K562 (cell line): ENCODE measurements around the gene FAM83E. TPM values are rescaled to one million over a fixed set of nuclear protein-coding genes. Genes with fewer than 3 reads are reported as not detected.

Experiments
- BMI1 ChIP-seq: fragments of 150-350 bp; IDR thresholded peaks from 2 replicates; pipeline ENCODE4 v1.6.1; 2014; ENCODE audit warnings: low read length
- CBFA2T2 ChIP-seq: fragments of 450-650 bp; conservative IDR thresholded peaks from 2 replicates; pipeline ENCODE4 v1.6.1; 2017; ENCODE audit warnings: mild to moderate bottlenecking
- GTF2E2 ChIP-seq: fragments of 200-800 bp; sonication (Bioruptor generic); IDR thresholded peaks from 2 replicates; pipeline ENCODE4 v1.6.1; 2016; ENCODE audit warnings: missing genetic modification characterization, missing compliant biosample characterization
- HDAC3 ChIP-seq: fragments of 450-650 bp; IDR thresholded peaks from 2 replicates; pipeline ENCODE4 v1.6.1; 2018; ENCODE audit warnings: borderline replicate concordance, mild to moderate bottlenecking, moderate library complexity; ENCODE audit not compliant: partially characterized antibody
- KLF16 ChIP-seq: IDR thresholded peaks from 2 replicates; pipeline ENCODE4 v1.6.1; 2016; ENCODE audit warnings: antibody characterized with exemption
- L3MBTL2 ChIP-seq: fragments of 450-650 bp; IDR thresholded peaks from 2 replicates; pipeline ENCODE4 v1.6.1; 2016; ENCODE audit warnings: mild to moderate bottlenecking, moderate library complexity
- RBBP5 ChIP-seq: fragments of 200-600 bp; sonication (generic); IDR thresholded peaks from 2 replicates; pipeline ENCODE4 v1.6.1; 2012; ENCODE audit warnings: borderline replicate concordance, mild to moderate bottlenecking, low read length, control low read depth, inconsistent platforms; ENCODE audit not compliant: insufficient read depth, poor library complexity, severe bottlenecking
- RBM25 ChIP-seq: fragments of 200-400 bp; formaldehyde crosslinking; IDR thresholded peaks from 2 replicates; pipeline ENCODE4 v1.6.1; 2018; ENCODE audit warnings: low read length, low read depth, moderate library complexity; ENCODE audit not compliant: severe bottlenecking
- SMARCB1 ChIP-seq: IDR thresholded peaks from 2 replicates; pipeline ENCODE4 v1.6.1; 2011; ENCODE audit warnings: improper control_type of control experiment, low read depth; ENCODE audit not compliant: insufficient read length
- TCFL5 ChIP-seq: fragments of 250-450 bp; sonication (Bioruptor Pico); conservative IDR thresholded peaks from 2 replicates; pipeline ENCODE4 v1.6.1; 2021; ENCODE audit warnings: mild to moderate bottlenecking, moderate library complexity, matching md5 sums
- ZNF696 ChIP-seq: fragments of 250-450 bp; sonication (Bioruptor Pico); conservative IDR thresholded peaks from 2 replicates; pipeline ENCODE4 v1.4.0; 2020; ENCODE audit warnings: mild to moderate bottlenecking, moderate library complexity
- ZNF76 ChIP-seq: fragments of 250-450 bp; sonication (Bioruptor Pico); IDR thresholded peaks from 2 replicates; pipeline ENCODE4 v1.4.0; 2020; ENCODE audit warnings: mild to moderate bottlenecking, moderate library complexity, borderline replicate concordance
- ZNF766 ChIP-seq: fragments of 200-800 bp; sonication (Bioruptor generic); conservative IDR thresholded peaks from 2 replicates; pipeline ENCODE4 v1.6.1; 2016; ENCODE audit warnings: missing genetic modification characterization, missing compliant biosample characterization
- ZNF830 ChIP-seq: fragments of 250-450 bp; sonication (Bioruptor Pico); IDR thresholded peaks from 2 replicates; pipeline ENCODE4 v1.5.0; 2021; ENCODE audit warnings: mild to moderate bottlenecking
- polyA plus RNA-seq, 8 experiments: library from polyadenylated mRNA; depleted of rRNA in 4 of 8; stranded (reverse) in 5 of 8; unstranded in 3 of 8; fragments of >200 nt; fragmentation: Nextera tagmentation in 2 of 8; fragmentation: Illumina TruSeq in 1 of 8; extraction: Ambion mirVana in 2 of 8; extraction: Trizol in 1 of 8; gene quantifications; 2 replicates each; pipeline versions ENCODE4 v1.2.1 to v1.2.3, GENCODE V29; 2011 to 2014; ENCODE audit warnings: inconsistent platforms in 1 of 8, missing spikeins in 1 of 8
- total RNA-seq, 7 experiments: library from RNA; depleted of rRNA in 6 of 7; stranded (reverse); fragments of >200 nt in 6 of 7; fragmentation: Illumina TruSeq in 2 of 7; extraction: Trizol in 2 of 7; gene quantifications; 2 replicates each; pipeline versions ENCODE4 v1.2.1 to v1.2.3, GENCODE V29; 2011 to 2021; ENCODE audit warnings: low replicate concordance in 1 of 7
- TF ChIP-seq, protein P1 (sequence below): fragments of 450-650 bp; IDR thresholded peaks from 2 replicates; pipeline ENCODE4 v1.6.1; 2016; ENCODE audit warnings: mild to moderate bottlenecking, moderate library complexity
- TF ChIP-seq, protein P2 (sequence below): sonication (generic); IDR thresholded peaks from 2 replicates; pipeline ENCODE4 v1.6.1; 2016

The FAM83E gene
- total and polyA plus RNA-seq, 9 of the 15 experiments (the other 6 are each of a cell fraction or from before 2014, with no cell fraction given) = 0.15 to 0.87 (median 0.29) TPM; not detected in 4

DNA sequence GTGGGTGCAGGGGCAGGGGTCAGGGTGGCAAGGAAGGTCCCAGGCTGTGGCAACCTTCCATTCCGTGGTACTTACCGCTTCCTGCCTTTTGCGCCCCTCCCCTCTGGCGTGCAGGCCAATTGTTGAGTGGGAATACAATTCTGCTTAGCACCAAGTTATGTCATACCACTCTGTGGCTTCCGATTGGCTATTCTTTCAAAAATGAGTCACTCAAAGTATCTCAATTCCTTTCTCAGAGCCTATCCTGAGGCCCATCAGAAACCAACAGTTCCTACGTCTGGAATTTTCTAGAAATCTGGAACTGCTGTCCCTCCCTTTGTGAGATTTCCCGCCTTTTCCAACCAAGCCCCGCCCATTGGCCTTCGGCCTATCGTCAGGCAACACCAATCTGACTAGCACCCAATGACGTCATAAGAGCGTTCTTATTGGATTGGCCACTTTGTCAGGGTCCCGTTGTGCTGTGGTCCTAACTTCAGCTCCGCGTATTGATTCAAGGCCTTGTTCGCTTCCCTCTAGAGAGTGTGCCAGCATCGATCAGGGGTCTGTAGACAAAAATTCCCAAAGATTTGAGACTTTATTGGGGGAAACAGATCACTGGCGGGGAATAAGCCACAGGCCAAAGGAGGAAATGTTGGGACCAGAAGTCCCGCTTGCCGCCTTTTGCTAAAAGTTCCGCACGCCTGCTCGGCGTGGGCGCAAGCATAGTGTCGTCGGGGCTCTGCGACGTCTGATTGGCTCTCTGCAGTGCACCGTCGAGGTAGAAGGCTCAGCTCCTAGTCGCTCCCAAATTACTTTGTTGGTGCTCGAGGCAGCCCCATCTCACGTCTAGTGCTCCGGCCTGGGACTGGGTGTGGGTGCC lies 46.2 kb upstream of the FAM83E start (continued):
- TF ChIP-seq, protein P1, sequence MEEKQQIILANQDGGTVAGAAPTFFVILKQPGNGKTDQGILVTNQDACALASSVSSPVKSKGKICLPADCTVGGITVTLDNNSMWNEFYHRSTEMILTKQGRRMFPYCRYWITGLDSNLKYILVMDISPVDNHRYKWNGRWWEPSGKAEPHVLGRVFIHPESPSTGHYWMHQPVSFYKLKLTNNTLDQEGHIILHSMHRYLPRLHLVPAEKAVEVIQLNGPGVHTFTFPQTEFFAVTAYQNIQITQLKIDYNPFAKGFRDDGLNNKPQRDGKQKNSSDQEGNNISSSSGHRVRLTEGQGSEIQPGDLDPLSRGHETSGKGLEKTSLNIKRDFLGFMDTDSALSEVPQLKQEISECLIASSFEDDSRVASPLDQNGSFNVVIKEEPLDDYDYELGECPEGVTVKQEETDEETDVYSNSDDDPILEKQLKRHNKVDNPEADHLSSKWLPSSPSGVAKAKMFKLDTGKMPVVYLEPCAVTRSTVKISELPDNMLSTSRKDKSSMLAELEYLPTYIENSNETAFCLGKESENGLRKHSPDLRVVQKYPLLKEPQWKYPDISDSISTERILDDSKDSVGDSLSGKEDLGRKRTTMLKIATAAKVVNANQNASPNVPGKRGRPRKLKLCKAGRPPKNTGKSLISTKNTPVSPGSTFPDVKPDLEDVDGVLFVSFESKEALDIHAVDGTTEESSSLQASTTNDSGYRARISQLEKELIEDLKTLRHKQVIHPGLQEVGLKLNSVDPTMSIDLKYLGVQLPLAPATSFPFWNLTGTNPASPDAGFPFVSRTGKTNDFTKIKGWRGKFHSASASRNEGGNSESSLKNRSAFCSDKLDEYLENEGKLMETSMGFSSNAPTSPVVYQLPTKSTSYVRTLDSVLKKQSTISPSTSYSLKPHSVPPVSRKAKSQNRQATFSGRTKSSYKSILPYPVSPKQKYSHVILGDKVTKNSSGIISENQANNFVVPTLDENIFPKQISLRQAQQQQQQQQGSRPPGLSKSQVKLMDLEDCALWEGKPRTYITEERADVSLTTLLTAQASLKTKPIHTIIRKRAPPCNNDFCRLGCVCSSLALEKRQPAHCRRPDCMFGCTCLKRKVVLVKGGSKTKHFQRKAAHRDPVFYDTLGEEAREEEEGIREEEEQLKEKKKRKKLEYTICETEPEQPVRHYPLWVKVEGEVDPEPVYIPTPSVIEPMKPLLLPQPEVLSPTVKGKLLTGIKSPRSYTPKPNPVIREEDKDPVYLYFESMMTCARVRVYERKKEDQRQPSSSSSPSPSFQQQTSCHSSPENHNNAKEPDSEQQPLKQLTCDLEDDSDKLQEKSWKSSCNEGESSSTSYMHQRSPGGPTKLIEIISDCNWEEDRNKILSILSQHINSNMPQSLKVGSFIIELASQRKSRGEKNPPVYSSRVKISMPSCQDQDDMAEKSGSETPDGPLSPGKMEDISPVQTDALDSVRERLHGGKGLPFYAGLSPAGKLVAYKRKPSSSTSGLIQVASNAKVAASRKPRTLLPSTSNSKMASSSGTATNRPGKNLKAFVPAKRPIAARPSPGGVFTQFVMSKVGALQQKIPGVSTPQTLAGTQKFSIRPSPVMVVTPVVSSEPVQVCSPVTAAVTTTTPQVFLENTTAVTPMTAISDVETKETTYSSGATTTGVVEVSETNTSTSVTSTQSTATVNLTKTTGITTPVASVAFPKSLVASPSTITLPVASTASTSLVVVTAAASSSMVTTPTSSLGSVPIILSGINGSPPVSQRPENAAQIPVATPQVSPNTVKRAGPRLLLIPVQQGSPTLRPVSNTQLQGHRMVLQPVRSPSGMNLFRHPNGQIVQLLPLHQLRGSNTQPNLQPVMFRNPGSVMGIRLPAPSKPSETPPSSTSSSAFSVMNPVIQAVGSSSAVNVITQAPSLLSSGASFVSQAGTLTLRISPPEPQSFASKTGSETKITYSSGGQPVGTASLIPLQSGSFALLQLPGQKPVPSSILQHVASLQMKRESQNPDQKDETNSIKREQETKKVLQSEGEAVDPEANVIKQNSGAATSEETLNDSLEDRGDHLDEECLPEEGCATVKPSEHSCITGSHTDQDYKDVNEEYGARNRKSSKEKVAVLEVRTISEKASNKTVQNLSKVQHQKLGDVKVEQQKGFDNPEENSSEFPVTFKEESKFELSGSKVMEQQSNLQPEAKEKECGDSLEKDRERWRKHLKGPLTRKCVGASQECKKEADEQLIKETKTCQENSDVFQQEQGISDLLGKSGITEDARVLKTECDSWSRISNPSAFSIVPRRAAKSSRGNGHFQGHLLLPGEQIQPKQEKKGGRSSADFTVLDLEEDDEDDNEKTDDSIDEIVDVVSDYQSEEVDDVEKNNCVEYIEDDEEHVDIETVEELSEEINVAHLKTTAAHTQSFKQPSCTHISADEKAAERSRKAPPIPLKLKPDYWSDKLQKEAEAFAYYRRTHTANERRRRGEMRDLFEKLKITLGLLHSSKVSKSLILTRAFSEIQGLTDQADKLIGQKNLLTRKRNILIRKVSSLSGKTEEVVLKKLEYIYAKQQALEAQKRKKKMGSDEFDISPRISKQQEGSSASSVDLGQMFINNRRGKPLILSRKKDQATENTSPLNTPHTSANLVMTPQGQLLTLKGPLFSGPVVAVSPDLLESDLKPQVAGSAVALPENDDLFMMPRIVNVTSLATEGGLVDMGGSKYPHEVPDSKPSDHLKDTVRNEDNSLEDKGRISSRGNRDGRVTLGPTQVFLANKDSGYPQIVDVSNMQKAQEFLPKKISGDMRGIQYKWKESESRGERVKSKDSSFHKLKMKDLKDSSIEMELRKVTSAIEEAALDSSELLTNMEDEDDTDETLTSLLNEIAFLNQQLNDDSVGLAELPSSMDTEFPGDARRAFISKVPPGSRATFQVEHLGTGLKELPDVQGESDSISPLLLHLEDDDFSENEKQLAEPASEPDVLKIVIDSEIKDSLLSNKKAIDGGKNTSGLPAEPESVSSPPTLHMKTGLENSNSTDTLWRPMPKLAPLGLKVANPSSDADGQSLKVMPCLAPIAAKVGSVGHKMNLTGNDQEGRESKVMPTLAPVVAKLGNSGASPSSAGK = peak; percentile 56; the same call in 1 of the 2 replicates
- TF ChIP-seq BMI1 (no peak), RBM25 (peak; percentile 61), GTF2E2 (tag) (no peak), L3MBTL2 (peak; percentile 85), SMARCB1 (no peak), ZNF696 (CRISPR knock-in tag) (no peak), TCFL5 (CRISPR knock-in tag) (no peak), KLF16 (no peak), RBBP5 (no peak), ZNF830 (no peak), ZNF766 (CRISPR knock-in tag) (no peak), CBFA2T2 (no peak), ZNF76 (CRISPR knock-in tag) (0 out of 2 replicates have a peak, but pooled peaks have one; percentile 53), HDAC3 (no peak)
- TF ChIP-seq, protein P2, sequence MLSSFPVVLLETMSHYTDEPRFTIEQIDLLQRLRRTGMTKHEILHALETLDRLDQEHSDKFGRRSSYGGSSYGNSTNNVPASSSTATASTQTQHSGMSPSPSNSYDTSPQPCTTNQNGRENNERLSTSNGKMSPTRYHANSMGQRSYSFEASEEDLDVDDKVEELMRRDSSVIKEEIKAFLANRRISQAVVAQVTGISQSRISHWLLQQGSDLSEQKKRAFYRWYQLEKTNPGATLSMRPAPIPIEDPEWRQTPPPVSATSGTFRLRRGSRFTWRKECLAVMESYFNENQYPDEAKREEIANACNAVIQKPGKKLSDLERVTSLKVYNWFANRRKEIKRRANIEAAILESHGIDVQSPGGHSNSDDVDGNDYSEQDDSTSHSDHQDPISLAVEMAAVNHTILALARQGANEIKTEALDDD = no peak
